ENCODE measurements around the gene HDC.

Gene HDC

DNA sequence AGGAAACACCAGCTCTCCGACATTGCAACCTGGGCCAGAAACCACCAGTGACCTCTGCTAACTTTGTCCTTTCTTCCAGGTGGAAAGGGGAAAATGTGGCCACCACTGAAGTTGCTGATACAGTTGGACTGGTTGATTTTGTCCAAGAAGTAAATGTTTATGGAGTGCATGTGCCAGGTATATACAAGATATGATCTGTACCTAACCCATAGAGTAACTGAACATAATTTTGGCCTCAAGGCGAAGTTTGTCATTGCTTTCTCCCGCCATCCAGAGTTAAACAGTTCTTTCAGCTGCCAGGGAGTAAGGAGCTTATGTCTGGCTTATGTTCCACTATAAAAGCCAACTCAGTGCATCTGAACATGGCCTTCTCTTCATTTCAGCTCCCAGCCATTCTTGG, 36.7 kb downstream of the HDC start:
- DNase-seq (ENCODE audit: low read depth in 2 of 2, low spot score in 1 of 2), result no peak

DNA sequence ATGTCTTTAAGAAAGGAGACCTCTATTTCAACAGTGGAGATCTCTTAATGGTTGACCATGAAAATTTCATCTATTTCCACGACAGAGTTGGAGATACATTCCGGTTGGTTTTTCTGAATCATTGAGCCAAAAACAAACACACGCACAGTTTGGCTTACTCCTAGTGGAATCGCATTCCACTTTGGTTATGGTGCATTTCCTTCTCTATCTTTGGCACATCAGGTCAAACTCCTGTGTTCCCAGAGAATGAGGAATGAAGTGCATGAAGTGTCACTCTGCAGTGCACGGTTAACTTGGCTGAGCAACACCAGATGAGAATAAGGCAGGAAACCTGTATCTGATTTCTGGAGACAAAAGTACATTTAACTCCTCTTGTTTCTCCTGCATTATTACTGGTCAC, 38.5 kb downstream of the HDC start:
- no peak for DNase-seq (ENCODE audit: low read depth in 2 of 2, low spot score in 1 of 2)

DNA sequence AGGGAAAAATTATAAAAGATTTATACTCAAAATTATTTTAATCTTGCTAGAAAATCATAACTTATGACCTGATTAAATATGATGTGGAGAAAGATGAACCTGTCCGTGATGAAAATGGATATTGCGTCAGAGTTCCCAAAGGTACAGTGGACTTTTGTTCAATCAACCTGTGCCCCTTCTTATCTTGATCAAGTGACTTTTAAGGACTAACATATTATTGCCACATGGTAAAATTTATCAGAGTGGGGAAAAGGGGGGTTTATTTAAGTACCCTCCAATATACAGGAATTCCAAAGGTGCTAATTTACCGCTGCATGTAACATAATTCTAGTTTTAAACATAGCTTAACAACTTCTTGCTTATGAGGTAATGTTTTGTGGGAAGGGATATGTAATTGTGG, 39.6 kb downstream of the HDC start:
- DNase-seq (ENCODE audit: low read depth in 2 of 2, low spot score in 1 of 2), result no peak

DNA sequence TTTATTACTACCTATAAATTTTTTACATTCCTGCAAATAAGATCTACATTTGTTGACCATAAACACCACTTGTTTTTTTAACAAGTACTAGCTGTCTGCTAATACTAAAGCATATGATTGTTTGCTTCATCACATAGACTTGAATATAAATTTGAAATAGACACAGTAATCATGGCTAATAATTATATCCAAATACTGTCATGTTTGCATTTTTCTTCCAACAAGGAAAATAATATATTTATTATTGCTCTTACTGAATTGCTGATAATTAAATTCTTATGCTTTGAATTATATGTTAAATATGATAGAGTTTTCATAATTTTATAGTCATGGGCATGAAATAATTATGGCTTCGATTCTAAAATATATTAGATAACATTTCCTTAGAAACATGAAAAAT, 40.5 kb downstream of the HDC start:
- DNase-seq (ENCODE audit: low read depth in 2 of 2, low spot score in 1 of 2), result no peak

DNA sequence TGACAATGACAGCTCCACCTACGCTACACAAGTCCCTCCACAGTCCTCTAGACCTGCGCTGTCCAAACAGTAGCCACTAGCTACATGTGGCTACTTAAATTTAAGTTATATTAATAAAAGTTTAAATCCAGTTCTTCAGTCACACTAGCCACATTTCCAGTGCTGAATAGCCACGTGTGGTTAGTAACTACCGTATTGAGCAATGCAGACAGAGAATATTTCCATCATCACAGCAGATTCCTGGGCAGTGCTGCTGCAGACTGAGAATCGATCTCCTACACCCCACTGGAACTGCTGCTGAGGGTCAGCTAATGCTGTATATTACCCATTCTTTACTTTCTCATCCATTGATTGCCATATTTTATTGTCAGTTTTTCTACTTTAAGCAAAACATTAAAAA, 40.9 kb downstream of the HDC start:
- no peak for DNase-seq (ENCODE audit: low read depth in 2 of 2, low spot score in 1 of 2)

DNA sequence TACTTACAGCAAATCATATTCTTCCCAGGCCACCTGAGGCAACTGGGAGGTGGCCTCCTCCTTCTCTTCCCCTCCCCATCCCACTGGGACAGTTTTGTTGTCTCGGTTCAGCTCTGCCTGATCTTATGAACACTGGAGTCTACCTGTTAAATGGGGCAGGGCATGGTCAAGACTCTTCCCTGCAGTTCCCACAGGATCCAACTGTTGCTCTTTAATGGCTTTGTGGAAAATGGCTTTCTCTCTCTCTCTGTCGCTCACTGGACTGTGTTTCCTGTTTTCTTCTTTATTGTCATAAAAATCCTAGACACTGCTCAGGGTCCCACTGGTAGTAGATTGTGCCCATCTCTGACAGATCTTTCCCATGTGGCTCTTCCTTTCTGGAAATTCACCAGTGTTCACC, 43.3 kb downstream of the HDC start:
- DNase-seq (ENCODE audit: low read depth in 2 of 2, low spot score in 1 of 2), result no peak

DNA sequence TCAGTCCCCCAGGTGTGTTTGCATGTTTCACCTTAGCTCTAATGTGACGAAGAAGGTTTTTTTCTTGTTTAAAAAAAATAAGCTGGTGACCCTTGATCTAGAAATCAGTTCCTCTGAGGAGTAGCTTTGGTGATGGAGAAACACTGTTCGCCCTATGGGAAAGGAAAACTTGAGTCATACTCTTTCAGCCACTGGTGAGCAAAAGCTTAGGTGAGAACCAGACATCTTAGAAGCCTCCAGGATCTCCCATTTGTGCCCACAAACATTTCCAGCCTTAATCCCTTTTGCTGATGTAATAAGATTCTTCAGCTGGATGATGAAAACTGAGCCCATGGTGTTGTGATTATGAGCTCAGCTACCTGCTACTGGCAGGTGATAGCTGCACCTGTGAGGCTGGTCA, 45.7 kb downstream of the HDC start:
- no peak for DNase-seq (ENCODE audit: low read depth in 2 of 2, low spot score in 1 of 2)

DNA sequence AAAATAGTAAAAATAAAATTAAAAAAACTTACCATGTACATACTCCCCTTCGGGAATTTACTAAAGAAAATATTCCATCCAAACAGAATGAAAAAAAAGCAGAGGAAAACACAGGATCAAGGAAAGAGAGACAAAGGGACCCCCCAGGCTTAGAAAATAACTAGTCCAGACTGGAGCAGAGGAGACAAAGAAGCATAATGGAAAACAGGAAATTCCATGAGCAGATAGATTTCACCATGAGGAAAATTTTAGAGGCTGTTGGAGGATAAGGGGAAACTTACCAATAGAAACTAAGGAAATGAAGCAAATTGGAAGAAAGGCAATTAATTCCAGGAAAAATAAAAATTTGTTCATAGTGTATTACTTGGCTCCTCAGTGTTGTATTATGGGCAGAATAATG, 46.8 kb downstream of the HDC start:
- DNase-seq (ENCODE audit: low read depth in 2 of 2, low spot score in 1 of 2), result no peak

DNA sequence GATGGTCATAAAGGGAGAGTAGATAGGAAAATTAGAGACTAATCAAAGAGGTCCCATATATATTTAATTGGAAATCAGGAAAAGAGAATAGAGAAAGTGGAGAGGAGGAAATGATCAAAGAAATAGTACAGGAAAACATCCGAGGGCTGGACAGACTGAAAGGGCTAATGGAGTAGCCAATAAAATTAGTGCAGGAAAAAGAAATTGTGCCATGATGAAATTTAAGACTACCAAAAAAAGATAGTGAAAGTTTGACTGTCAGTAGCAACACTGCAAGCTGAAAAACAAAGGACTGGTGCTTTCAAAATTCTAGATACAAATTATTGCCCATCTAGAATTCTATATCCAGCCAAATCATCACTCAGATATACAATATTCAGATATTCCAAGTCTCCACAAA, 47.2 kb downstream of the HDC start:
- DNase-seq (ENCODE audit: low read depth in 2 of 2, low spot score in 1 of 2), result no peak

DNA sequence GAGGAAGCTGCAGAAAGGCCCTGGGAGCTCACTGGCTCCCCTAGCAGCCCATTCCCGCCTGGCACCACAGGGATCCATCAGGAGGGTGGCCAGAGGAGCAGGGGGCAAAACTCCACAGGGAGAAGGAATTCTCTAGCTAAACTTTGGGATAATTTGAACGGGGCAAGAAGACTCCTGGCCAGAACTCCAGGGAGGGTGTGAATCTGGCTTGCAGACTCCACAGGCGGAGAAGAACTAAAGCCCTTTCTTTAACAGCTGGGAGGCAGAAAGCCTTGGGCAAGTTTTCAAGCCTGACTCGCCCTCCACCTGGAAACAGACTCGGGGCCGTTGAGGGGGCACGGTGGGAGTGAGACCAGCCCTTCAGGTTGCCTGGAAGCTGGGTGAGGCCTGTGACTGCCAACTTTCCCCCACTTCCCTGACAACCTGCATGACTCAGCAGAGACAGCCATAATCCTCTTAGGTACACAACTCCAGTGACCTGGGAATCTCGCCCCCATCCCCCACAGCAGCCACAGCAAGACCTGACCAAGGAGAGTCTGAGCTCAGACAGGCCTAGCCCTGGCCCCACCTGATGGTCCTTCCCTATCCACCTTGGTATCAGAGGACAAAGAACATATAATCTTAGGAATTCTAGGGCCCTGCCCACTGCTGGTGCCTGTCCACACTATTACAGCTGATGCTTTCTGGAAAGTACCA, 54.9 kb downstream of the HDC start:
- DNase-seq (ENCODE audit: low read depth in 2 of 2, low spot score in 1 of 2), result no peak

DNA sequence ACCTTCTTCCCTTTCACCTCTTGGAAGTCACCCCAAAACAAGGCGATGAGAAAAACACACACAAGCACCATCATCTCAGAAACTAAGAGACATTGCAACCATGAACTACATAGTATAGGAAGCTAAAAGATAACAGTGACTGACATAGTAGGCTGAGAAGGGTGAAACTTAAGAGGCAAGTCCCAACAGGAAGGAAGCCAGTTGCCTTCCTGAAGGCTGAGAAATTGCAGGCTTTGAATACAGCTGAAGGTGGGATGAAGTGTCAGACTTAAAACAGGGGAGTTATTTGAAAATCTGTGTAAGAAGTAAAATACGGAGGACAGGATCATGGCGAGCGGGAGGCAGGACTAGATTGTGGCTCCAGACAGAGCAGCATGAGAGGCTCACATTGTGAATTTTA, 55.7 kb downstream of the HDC start:
- DNase-seq (ENCODE audit: low read depth in 2 of 2, low spot score in 1 of 2), result no peak

DNA sequence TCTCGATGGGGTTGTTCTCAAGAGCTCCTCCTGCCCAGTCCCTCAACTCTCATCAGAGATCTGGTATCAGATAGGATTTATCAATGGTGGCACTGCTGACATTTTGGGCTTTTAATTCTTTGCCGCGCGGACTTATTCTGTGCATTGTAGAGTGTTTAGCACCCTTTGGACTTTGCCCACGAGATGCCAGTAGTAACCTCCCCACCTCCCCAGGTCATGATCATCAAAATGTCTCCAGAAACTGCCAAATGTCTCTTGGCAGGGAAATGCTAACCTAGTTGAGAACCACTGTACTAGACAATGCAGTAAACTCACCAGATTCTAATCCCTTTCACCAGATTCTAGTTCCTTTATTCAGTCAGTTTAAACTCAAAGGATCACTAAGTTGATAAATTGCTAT, 59.5 kb downstream of the HDC start:
- no peak for DNase-seq (ENCODE audit: low read depth in 2 of 2, low spot score in 1 of 2)

DNA sequence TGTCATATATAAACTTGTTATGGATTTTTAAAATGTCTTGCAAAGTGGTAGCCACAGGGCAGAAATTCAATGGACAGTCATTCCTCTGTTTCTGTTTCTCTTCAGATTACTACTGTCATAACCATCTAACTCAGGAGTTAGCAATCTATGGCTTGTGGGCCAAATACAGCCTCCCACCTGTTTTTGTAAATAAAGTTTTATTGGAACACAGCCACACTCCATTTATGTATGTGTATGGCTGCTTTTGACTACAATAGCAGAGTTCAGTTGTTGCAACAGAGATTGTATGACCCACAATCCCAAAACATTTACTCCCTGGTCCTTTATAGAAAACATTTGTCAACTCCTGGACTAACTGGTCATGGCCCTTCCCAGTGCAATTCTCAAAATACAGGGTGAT, 63.5 kb downstream of the HDC start:
- DNase-seq (ENCODE audit: low read depth in 2 of 2, low spot score in 1 of 2), result no peak

DNA sequence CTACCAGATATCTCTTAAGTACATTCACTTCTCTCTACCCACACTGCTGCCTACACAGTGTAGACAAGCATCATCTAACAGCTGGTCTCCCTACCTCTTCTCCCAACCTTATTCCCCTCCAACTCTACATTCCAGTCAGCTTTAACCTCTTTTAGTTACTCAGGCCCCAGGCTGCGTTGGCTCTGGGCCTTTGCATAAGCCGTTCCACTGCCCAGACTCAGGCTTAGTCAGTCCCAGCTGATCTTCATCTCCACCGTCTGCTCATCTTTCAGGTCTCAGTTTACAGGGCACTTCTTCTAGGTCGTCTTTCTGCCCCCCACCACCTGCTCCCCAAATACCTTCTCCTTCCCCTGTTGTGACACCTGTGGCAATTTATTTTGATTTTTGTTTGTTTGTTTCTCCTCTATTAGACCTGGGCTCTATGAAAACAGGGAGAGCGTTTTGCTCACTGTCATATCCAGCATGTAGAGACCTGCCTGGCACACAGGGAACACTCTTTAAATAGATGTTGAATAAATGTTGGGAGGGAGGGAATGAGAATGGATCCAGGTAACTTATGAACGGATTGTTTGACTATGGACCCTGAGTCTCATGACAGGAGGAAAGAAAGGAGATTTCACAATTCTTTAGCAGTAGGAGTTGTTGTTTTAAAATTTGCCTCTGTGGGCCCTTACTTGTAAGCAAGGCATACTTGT, 72.5 kb downstream of the HDC start:
- DNase-seq (ENCODE audit: low read depth in 2 of 2, low spot score in 1 of 2), result no peak

DNA sequence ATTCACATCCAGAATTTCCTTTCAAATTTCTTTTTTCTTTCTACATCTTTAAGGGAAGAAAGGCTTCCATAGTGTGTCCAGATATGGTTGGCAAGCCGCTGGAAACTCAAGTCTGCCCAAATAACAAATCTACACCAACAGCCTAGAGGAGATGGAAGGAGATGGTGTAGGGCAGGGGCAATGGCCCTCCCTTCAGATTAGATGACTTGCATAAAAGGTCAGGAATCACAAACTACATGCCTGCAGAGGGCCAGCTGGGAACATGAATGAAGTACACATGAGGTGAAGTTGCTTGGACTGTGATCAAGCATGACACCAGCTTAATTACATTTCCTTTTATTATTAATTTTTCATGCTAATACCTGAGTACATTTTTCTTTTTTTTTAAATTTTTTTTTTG, 73.4 kb downstream of the HDC start:
- DNase-seq (ENCODE audit: low read depth in 2 of 2, low spot score in 1 of 2), result no peak
